HG02798 (cell line): ENCODE data around the gene MC3R.

ENCODE experiments used
- ATAC-seq: cut with Tn5 transposase; IDR thresholded peaks from one replicate; pipeline ENCODE4 v1.9.1; 2021; ENCODE audit warnings: mild to moderate bottlenecking; ENCODE audit not compliant: unreplicated experiment, poor library complexity

MC3R gene

GRCh38 chr20:56249244-56249955 is 868 bp downstream of the MC3R start:
- ATAC-seq: peak; percentile 60

- no peak for ATAC-seq
Measured at GRCh38 chr20:56249956-56250355, 1.4 kb downstream of the MC3R start.

GRCh38 chr20:56257604-56258003 is 9.1 kb downstream of the MC3R start:
- no peak for ATAC-seq

- no peak for ATAC-seq
Measured at GRCh38 chr20:56259948-56260347, 11.4 kb downstream of the MC3R start.

- ATAC-seq: no peak
Measured at GRCh38 chr20:56268536-56268935, 20.0 kb downstream of the MC3R start.

GRCh38 chr20:56271974-56272373 is 23.4 kb downstream of the MC3R start:
- no peak for ATAC-seq

GRCh38 chr20:56273491-56273890 is 25.0 kb downstream of the MC3R start:
- ATAC-seq: no peak

GRCh38 chr20:56274156-56274555 is 25.6 kb downstream of the MC3R start:
- no peak for ATAC-seq

GRCh38 chr20:56278196-56278595 is 29.7 kb downstream of the MC3R start:
- ATAC-seq: no peak

- no peak for ATAC-seq
Measured at GRCh38 chr20:56285496-56285895, 37.0 kb downstream of the MC3R start.

GRCh38 chr20:56289652-56290051 is 41.1 kb downstream of the MC3R start:
- no peak for ATAC-seq

GRCh38 chr20:56299362-56299761 is 50.8 kb downstream of the MC3R start:
- no peak for ATAC-seq
